ENCODE results near the gene PDE3B. TPM values are rescaled to one million over a fixed set of nuclear protein-coding genes. Genes with fewer than 3 reads are reported as not detected.

PDE3B gene
- total and polyA plus RNA-seq, 9 of the 15 experiments (the other 6 are each of a cell fraction or from before 2014, with no cell fraction given) = 2.3 to 22.5 (median 12.2) TPM

GRCh38 chr11:14826600-14826999 lies 183.0 kb downstream of the PDE3B start:
- BruUV-seq (replicated peaks) = no TSS peak
- Histone ChIP-seq H3K9me1 (ENCODE audit: control insufficient read depth, insufficient read depth, low read length) (no peaks in the 10 kb centered on the region), H3K4me3 (no peak overlapping the region), H3K9ac (ENCODE audit: insufficient read depth in 1 of 2, low read depth in 2 of 2, low read length in 2 of 2) (no peak overlapping the region), H3K79me2 (ENCODE audit: control insufficient read depth, insufficient read depth, low read length) (no peaks in the 10 kb centered on the region), H3K27me3 (ENCODE audit: control insufficient read depth in 2 of 2, insufficient read depth in 2 of 2, low read length in 2 of 2) (no peaks in the 10 kb centered on the region), H4K20me1 (replicated peaks; ENCODE audit: control insufficient read depth, insufficient read depth, low read length) (no peaks in the 10 kb centered on the region), H3K4me2 (ENCODE audit: insufficient read depth, low read length) (no peak overlapping the region), H3K27ac (ENCODE audit: extremely low read depth, low read depth, low read length) (no peak overlapping the region), H3K4me1 (replicated peaks in 1 of 2; ENCODE audit: control insufficient read depth in 2 of 2, insufficient read depth in 2 of 2, low read length in 2 of 2) (no peaks in the 10 kb centered on the region), H3K36me3 (ENCODE audit: control insufficient read depth, insufficient read depth, low read length) (peaks cover 10% of the 10 kb centered on the region; the same call in 1 of the 3 replicates), H3K9me3 (replicated peaks; ENCODE audit: control insufficient read depth, insufficient read depth, low read depth, low read length) (peaks cover 2% of the 10 kb centered on the region; the same call in 1 of the 2 replicates), H2AFZ (ENCODE audit: low read depth, low read length) (no peak overlapping the region)
- ATAC-seq = no peak
- DNase-seq (ENCODE audit: extremely low read depth in 1 of 4, low spot score in 3 of 4) = no peak
- TF ChIP-seq CBX8 (IDR thresholded peaks at IDR 0.05; ENCODE audit: borderline replicate concordance, extremely low read depth, low read depth, low read length, poor library complexity, severe bottlenecking) = no peak
- TF ChIP-seq BRF2 (IDR thresholded peaks at IDR 0.05; ENCODE audit: borderline replicate concordance, insufficient read depth, insufficient read length) = no peak
- TF ChIP-seq CEBPB (tag; IDR thresholded peaks at IDR 0.05) = no peak
- no peak for TF ChIP-seq TFAM (CRISPR knock-in tag; conservative IDR thresholded peaks at IDR 0.05)
- no peak for TF ChIP-seq NONO (IDR thresholded peaks at IDR 0.05; ENCODE audit: low read depth in 2 of 2, low read length in 1 of 2)
- intact Hi-C loops (cut with micrococcal nuclease) = no loop called here
- ChIA-PET POLR2A (interaction anchor here (0.6 kb wide), 2 partner anchors 17 to 24 kb away, joined by 3 to 4 read pairs; no protein-coding TSS in a partner anchor), CTCF (ENCODE audit: low intra/inter-chr PET ratio) (no interaction called here)
- WGBS (ENCODE audit: insufficient coverage, low coverage, missing lambda C conversion rate) = 58% methylated on average over 2 of the region's 2 CpGs
- no peak for FAIRE-seq
- in situ Hi-C loops (cut with MboI) = no loop called here

Measured in K562 (cell line).